Erythroblast (primary cell): ENCODE results near the gene TUBGCP5.

Experiments used
- GATA1 ChIP-seq: IDR thresholded peaks from 2 replicates; pipeline ENCODE4 v1.6.1; 2011; ENCODE audit warnings: low read depth, mild to moderate bottlenecking, control low read depth, low read length, moderate library complexity
- POLR2A ChIP-seq: IDR thresholded peaks from 2 replicates; pipeline ENCODE4 v1.6.1; 2011; ENCODE audit warnings: mild to moderate bottlenecking, low read length

DNA sequence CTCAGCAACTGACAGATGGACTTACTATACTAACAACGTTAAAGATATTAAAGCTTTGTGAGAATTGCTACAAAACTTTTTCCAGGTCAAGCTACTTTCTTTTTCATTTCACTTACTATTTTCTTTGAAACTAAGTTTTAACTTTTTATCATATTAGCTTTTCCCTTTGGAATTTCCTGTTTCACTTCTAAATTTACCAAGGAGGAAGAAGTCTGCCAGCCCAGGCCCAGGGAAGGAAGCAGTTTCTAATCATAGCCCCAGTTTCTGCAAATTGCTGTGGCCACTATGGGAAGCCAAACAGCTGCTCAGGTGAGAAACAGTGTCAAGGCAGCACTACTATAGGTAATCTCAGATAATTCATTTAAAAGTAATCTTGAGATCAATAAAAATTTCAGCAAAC, 77.6 kb downstream of the TUBGCP5 start:
- no peak for TF ChIP-seq POLR2A
- no peak for TF ChIP-seq GATA1
